PFSK-1 (cell line): ENCODE measurements around the gene CTU1.

Experiments used
- POLR2AphosphoS5 ChIP-seq: IDR thresholded peaks from 2 replicates; pipeline ENCODE4 v1.6.1; 2012; ENCODE audit warnings: low read depth, mild to moderate bottlenecking, control low read depth, low read length, moderate library complexity
- REST ChIP-seq, 2 experiments: IDR thresholded peaks; 2 replicates each; pipeline versions ENCODE4 v1.6.1 to v1.8.0; 2011 to 2012; ENCODE audit warnings: low read depth in 2 of 2, low read length in 2 of 2, control low read depth in 1 of 2, inconsistent platforms in 1 of 2, mild to moderate bottlenecking in 1 of 2, moderate library complexity in 1 of 2; ENCODE audit not compliant: insufficient read depth in 1 of 2
- SIN3A ChIP-seq: IDR thresholded peaks from 2 replicates; pipeline ENCODE4 v1.6.1; 2012; ENCODE audit warnings: mild to moderate bottlenecking, low read length, moderate library complexity, borderline replicate concordance; ENCODE audit not compliant: insufficient read depth
- TAF1 ChIP-seq: IDR thresholded peaks from 2 replicates; pipeline ENCODE4 v1.6.1; 2012; ENCODE audit warnings: low read length, control low read depth, borderline replicate concordance; ENCODE audit not compliant: insufficient read depth

GRCh38 chr19:51078731-51079130, 29.5 kb downstream of the CTU1 start:
- no peak for TF ChIP-seq REST (IDR thresholded peaks at IDR 0.05; ENCODE audit: insufficient read depth in 1 of 2, low read depth in 2 of 2, low read length in 2 of 2)
- no peak for TF ChIP-seq POLR2AphosphoS5
- no peak for TF ChIP-seq TAF1
- no peak for TF ChIP-seq SIN3A
